PC-9 (cell line): ENCODE measurements around the gene AQP12A. TPM values are rescaled to one million over a fixed set of nuclear protein-coding genes. Genes with fewer than 3 reads are reported as not detected.

Source experiments
- BruUV-seq: library from RNA; stranded (reverse); fragments of 400-500 nt; replicated peaks from 2 replicates; lab custom pipeline; 2021; lab: Mats Ljungman, UMichigan
- CTCF ChIA-PET: fragments of 300-600 bp; sonication (Branson Sonifier 250); formaldehyde crosslinking; loops from one replicate; lab custom pipeline; 2022; ENCODE audit warnings: antibody characterized with exemption; lab: Charles Lee
- POLR2A ChIA-PET: fragments of 300-600 bp; sonication (Branson Sonifier 250); formaldehyde crosslinking; loops from one replicate; lab custom pipeline; 2022; ENCODE audit warnings: antibody characterized with exemption; ENCODE audit not compliant: unreplicated experiment; lab: Charles Lee
- DNase-seq, 2 experiments: peaks; one replicate each; pipeline versions ENCODE4 v3.0.0 to v3.0.0-alpha.2; 2015 to 2022; ENCODE audit warnings: mixed read lengths in 1 of 2
- H2AFZ ChIP-seq: fragments of 200-600 bp; sonication (generic); 2 replicates; pipeline ENCODE4 v1.8.1; 2017; ENCODE audit warnings: antibody characterized with exemption
- H3F3A ChIP-seq: fragments of 200-600 bp; sonication (generic); 2 replicates; pipeline ENCODE4 v1.8.1; 2017; ENCODE audit warnings: antibody characterized with exemption, mild to moderate bottlenecking, low read depth; ENCODE audit not compliant: insufficient read depth
- H3K27ac ChIP-seq: fragments of 200-600 bp; sonication (generic); 2 replicates; pipeline ENCODE4 v1.6.1; 2016; ENCODE audit warnings: mixed run types
- H3K27me3 ChIP-seq: fragments of 200-600 bp; sonication (generic); 2 replicates; pipeline ENCODE4 v1.6.1; 2016; ENCODE audit warnings: low read depth, mixed run types; ENCODE audit not compliant: insufficient read depth
- H3K36me3 ChIP-seq: fragments of 200-600 bp; sonication (generic); 2 replicates; pipeline ENCODE4 v1.6.1; 2016; ENCODE audit warnings: low read depth, mixed run types
- H3K4me1 ChIP-seq: fragments of 200-600 bp; sonication (generic); replicated peaks from 2 replicates; pipeline ENCODE4 v1.6.1; 2016; ENCODE audit warnings: mixed run types; ENCODE audit not compliant: insufficient read depth
- H3K4me2 ChIP-seq: fragments of 200-600 bp; sonication (generic); 2 replicates; pipeline ENCODE4 v1.6.1; 2017; ENCODE audit warnings: mixed run types
- H3K4me3 ChIP-seq: fragments of 200-600 bp; sonication (generic); 2 replicates; pipeline ENCODE4 v1.6.1; 2016; ENCODE audit warnings: mixed run types
- H3K79me2 ChIP-seq: fragments of 200-600 bp; sonication (generic); 2 replicates; pipeline ENCODE4 v1.6.1; 2017; ENCODE audit warnings: low read depth, mixed run types
- H3K9me2 ChIP-seq: fragments of 200-600 bp; sonication (generic); 2 replicates; pipeline ENCODE4 v1.8.1; 2017; ENCODE audit warnings: mild to moderate bottlenecking; ENCODE audit not compliant: insufficient read depth
- H3K9me3 ChIP-seq: fragments of 200-600 bp; sonication (generic); 2 replicates; pipeline ENCODE4 v1.8.1; 2016; ENCODE audit warnings: low read depth; ENCODE audit not compliant: insufficient read depth
- H4K20me1 ChIP-seq: fragments of 200-600 bp; sonication (generic); 2 replicates; pipeline ENCODE4 v1.8.1; 2017; ENCODE audit not compliant: insufficient read depth
- EZH2 ChIP-seq: fragments of 200-600 bp; sonication (generic); IDR thresholded peaks from 2 replicates; pipeline ENCODE4 v1.8.0; 2017; ENCODE audit warnings: antibody characterized with exemption, low read depth
- intact Hi-C: fragments of 100-400 bp; cut with micrococcal nuclease; formaldehyde crosslinking; loops from one replicate; pipeline ENCODE4 v1.10.0; 2022; ENCODE audit not compliant: unreplicated experiment
- total RNA-seq: library from RNA; stranded (reverse); gene quantifications from 2 replicates; pipeline ENCODE4 v1.2.3, GENCODE V29; 2021
- TF ChIP-seq, protein P1 (sequence below): fragments of 200-600 bp; sonication (generic); conservative IDR thresholded peaks from 2 replicates; pipeline ENCODE4 v1.6.1; 2017; ENCODE audit warnings: mixed run types, antibody characterized with exemption, mild to moderate bottlenecking, moderate library complexity

Gene AQP12A
- total RNA-seq, 1 experiment from 2014 or later = not detected

DNA sequence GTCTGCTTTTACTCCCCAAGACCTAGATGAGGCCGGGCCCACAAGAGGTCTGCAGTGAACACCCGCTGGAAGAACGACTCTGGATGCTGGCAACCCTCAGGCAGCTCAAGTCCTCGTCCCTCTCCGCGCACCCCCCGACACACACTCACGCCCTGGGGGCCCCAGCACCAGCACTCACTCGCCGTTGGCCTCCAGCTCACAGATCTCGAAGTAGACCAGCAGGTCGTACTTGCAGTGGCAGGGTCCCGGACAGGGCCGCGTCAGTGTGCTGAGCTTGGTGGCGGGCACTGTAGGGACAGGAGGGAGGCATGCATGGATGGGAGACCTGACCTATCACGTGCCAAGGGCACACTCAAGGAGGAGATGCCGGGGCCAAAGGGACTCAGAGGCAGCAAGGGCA is 49.4 kb downstream of the AQP12A start:
- intact Hi-C loops = no loop called here
- Histone ChIP-seq H3K9me2 (no peaks in the 10 kb centered on the region), H3F3A (no peaks in the 10 kb centered on the region), H3K9me3 (no peaks in the 10 kb centered on the region), H3K4me3 (no peak overlapping the region), H2AFZ (no peak overlapping the region), H3K36me3 (no peaks in the 10 kb centered on the region), H3K4me1 (no peaks in the 10 kb centered on the region; the same call in 1 of the 2 replicates), H3K79me2 (no peaks in the 10 kb centered on the region), H3K4me2 (no peak overlapping the region), H3K27ac (no peak overlapping the region), H3K27me3 (peaks cover 42% of the 10 kb centered on the region), H4K20me1 (no peaks in the 10 kb centered on the region; the same call in 1 of the 2 replicates)
- no peak for DNase-seq
- BruUV-seq = no TSS peak
- ChIA-PET CTCF (interaction anchor here (0.5 kb wide), 1 partner anchor 175 kb away, joined by 6 read pairs; no protein-coding TSS in a partner anchor), POLR2A (no interaction called here)
- no peak for TF ChIP-seq EZH2
- TF ChIP-seq, protein P1, sequence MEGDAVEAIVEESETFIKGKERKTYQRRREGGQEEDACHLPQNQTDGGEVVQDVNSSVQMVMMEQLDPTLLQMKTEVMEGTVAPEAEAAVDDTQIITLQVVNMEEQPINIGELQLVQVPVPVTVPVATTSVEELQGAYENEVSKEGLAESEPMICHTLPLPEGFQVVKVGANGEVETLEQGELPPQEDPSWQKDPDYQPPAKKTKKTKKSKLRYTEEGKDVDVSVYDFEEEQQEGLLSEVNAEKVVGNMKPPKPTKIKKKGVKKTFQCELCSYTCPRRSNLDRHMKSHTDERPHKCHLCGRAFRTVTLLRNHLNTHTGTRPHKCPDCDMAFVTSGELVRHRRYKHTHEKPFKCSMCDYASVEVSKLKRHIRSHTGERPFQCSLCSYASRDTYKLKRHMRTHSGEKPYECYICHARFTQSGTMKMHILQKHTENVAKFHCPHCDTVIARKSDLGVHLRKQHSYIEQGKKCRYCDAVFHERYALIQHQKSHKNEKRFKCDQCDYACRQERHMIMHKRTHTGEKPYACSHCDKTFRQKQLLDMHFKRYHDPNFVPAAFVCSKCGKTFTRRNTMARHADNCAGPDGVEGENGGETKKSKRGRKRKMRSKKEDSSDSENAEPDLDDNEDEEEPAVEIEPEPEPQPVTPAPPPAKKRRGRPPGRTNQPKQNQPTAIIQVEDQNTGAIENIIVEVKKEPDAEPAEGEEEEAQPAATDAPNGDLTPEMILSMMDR = no peak

DNA sequence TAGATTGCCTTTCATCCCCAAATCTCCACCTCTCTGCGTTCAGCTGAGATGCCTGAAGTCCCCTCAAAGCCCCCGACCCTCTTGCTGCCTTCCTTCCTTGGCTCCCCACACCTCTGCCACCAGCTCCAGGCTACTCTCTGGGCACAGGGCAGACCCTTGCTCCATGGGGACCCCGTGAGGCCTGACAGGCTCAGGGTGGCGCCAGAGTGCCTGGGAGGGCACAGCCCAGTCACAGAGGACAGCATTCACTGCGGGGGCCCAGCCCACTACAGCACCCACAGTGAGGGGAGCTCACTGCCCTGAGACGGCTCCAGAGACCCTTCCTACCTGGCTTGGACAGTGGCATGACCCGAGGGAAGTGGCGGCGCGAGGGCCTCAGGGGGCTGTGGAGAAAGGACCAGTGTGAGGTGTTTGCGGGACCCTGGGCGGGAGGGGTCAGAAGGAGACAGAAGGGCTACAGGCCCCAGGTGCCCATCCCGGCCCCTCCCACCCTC is 51.0 kb downstream of the AQP12A start:
- no TSS peak for BruUV-seq
- Histone ChIP-seq H2AFZ (no peak overlapping the region), H3K27ac (no peak overlapping the region), H3K27me3 (peaks cover 47% of the 10 kb centered on the region), H3K79me2 (no peaks in the 10 kb centered on the region), H3K9me3 (no peaks in the 10 kb centered on the region), H3F3A (no peaks in the 10 kb centered on the region), H4K20me1 (no peaks in the 10 kb centered on the region; the same call in 1 of the 2 replicates), H3K4me3 (no peak overlapping the region), H3K36me3 (no peaks in the 10 kb centered on the region), H3K4me2 (no peak overlapping the region), H3K4me1 (no peaks in the 10 kb centered on the region; the same call in 1 of the 2 replicates), H3K9me2 (no peaks in the 10 kb centered on the region)
- ChIA-PET POLR2A (no interaction called here), CTCF (no interaction called here)
- no peak for DNase-seq
- TF ChIP-seq EZH2 = no peak
- TF ChIP-seq, protein P1 = no peak
- intact Hi-C loops = no loop called here

DNA sequence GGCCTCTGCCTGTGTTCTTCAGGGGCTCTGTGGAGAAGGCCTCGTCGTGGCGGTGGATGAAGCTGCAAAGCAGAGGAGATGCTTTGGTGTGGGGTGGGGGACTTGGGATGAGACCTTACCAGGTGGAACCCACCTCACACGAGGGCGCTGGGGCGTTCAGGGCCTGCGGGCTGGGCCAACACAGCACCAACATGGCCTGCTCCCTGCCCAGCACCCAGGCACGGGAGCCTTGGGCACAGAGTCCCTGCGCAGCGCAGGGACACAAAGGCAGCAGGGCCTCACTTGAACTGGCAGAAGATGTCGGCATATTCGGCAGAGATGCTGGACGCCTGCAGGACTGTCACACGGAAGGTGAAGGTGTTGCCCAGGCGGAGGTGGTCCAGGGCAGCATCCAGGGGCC is 53.8 kb downstream of the AQP12A start:
- DNase-seq = no peak
- no TSS peak for BruUV-seq
- no peaks in the 10 kb centered on the region for H3K4me1 ChIP-seq
- H3K27ac ChIP-seq = no peak overlapping the region
- H3K4me2 ChIP-seq = no peak overlapping the region
- intact Hi-C loops = no loop called here
- no peak overlapping the region for H2AFZ ChIP-seq
- H3K27me3 ChIP-seq = peaks cover 75% of the 10 kb centered on the region
- no peaks in the 10 kb centered on the region for H3K36me3 ChIP-seq
- no peaks in the 10 kb centered on the region for H3F3A ChIP-seq
- no peaks in the 10 kb centered on the region; the same call in 1 of the 2 replicates for H4K20me1 ChIP-seq
- no peaks in the 10 kb centered on the region for H3K79me2 ChIP-seq
- TF ChIP-seq EZH2 = no peak
- TF ChIP-seq, protein P1 = no peak
- no peaks in the 10 kb centered on the region for H3K9me2 ChIP-seq
- ChIA-PET POLR2A (no interaction called here), CTCF (no interaction called here)
- H3K4me3 ChIP-seq = no peak overlapping the region
- no peaks in the 10 kb centered on the region for H3K9me3 ChIP-seq
